Neural crest cell (in vitro differentiated cells): ENCODE results near the gene EVA1A. TPM values are rescaled to one million over a fixed set of nuclear protein-coding genes. Genes with fewer than 3 reads are reported as not detected.
"Not testable (repeated sequence)": the region's sequence is repeated elsewhere in the genome, so short reads cannot be mapped to it uniquely, and the experiment has no call there.

Source experiments
- DNase-seq: peaks from one replicate; pipeline ENCODE4 v3.0.0; 2021; ENCODE audit warnings: low read depth, mixed read lengths, low spot score
- H3K27ac Mint-ChIP-seq: one replicate; pipeline ENCODE4 v1.8.0; 2021; ENCODE audit warnings: mild to moderate bottlenecking, mixed read lengths; ENCODE audit not compliant: unreplicated experiment
- H3K27me3 Mint-ChIP-seq: 2 replicates; pipeline ENCODE4 v1.8.0; 2021; ENCODE audit warnings: low read depth, mild to moderate bottlenecking, mixed read lengths
- H3K36me3 Mint-ChIP-seq: 2 replicates; pipeline ENCODE4 v1.8.0; 2021; ENCODE audit warnings: low read depth, mild to moderate bottlenecking, mixed read lengths
- H3K4me1 Mint-ChIP-seq: 2 replicates; pipeline ENCODE4 v1.8.0; 2021; ENCODE audit warnings: mixed read lengths
- H3K4me3 Mint-ChIP-seq: one replicate; pipeline ENCODE4 v1.8.0; 2021; ENCODE audit warnings: mild to moderate bottlenecking, mixed read lengths
- H3K9me3 Mint-ChIP-seq: 2 replicates; pipeline ENCODE4 v1.8.0; 2021; ENCODE audit warnings: mixed read lengths
- total RNA-seq: library from RNA; stranded (reverse); gene quantifications from 2 replicates; pipeline ENCODE4 v1.2.1, GENCODE V29; 2021
- TF ChIP-seq, protein P1 (sequence below): fragments of 200-600 bp; sonication (generic); conservative IDR thresholded peaks from 2 replicates; pipeline ENCODE4 v1.5.0; 2021; ENCODE audit warnings: antibody characterized with exemption, mild to moderate bottlenecking

EVA1A gene
- total RNA-seq, 1 donor from 2014 or later = 3.8 TPM

DNA sequence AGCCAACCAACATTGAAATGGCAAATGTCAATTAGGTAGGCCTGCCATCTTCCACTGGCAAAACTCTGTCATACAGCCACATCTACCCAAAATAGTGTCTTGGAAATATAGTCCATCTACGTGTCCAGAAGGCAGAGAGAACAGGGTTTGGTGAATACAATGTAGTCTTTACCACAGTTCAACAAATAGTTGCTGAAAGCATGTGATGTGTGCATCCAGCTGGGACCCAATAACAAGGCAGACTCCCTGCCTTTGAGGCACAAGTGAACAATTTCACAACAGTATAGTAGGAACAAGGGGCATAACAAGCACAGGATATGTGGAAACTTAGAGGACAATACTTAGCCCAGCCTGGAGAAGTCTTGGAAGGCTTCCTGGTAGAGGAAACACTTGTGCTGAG, 72.6 kb downstream of the EVA1A start:
- DNase-seq = no peak
- no peak overlapping the region for H3K27ac Mint-ChIP-seq
- peaks cover under 1% of the 10 kb centered on the region for H3K36me3 Mint-ChIP-seq
- H3K4me3 Mint-ChIP-seq = no peak overlapping the region
- TF ChIP-seq, protein P1, sequence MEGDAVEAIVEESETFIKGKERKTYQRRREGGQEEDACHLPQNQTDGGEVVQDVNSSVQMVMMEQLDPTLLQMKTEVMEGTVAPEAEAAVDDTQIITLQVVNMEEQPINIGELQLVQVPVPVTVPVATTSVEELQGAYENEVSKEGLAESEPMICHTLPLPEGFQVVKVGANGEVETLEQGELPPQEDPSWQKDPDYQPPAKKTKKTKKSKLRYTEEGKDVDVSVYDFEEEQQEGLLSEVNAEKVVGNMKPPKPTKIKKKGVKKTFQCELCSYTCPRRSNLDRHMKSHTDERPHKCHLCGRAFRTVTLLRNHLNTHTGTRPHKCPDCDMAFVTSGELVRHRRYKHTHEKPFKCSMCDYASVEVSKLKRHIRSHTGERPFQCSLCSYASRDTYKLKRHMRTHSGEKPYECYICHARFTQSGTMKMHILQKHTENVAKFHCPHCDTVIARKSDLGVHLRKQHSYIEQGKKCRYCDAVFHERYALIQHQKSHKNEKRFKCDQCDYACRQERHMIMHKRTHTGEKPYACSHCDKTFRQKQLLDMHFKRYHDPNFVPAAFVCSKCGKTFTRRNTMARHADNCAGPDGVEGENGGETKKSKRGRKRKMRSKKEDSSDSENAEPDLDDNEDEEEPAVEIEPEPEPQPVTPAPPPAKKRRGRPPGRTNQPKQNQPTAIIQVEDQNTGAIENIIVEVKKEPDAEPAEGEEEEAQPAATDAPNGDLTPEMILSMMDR = no peak
- H3K4me1 Mint-ChIP-seq = peaks cover 9% of the 10 kb centered on the region
- no peaks in the 10 kb centered on the region for H3K27me3 Mint-ChIP-seq
- peaks cover 6% of the 10 kb centered on the region for H3K9me3 Mint-ChIP-seq

DNA sequence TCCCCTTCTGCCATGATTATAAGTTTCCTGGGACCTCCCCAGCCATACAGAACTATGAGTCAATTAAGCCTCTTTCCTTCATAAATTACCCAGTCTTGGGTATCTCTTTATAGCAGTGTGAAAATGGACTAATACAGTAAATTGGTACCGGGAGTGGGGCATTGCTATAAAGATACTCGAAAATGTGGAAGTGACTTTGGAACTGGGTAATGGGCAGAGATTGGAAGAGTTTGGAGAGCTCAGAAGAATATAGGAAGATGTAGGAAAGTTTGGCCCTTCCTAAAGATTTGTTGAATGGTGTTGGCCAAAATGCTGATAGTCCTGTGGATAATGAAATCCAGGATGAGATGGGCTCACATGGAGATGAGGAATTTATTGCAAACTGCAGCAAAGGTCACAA, 74.0 kb downstream of the EVA1A start:
- not testable (repeated sequence) for H3K27ac Mint-ChIP-seq, H3K9me3 Mint-ChIP-seq, H3K4me3 Mint-ChIP-seq, H3K36me3 Mint-ChIP-seq, H3K27me3 Mint-ChIP-seq, H3K4me1 Mint-ChIP-seq, DNase-seq

DNA sequence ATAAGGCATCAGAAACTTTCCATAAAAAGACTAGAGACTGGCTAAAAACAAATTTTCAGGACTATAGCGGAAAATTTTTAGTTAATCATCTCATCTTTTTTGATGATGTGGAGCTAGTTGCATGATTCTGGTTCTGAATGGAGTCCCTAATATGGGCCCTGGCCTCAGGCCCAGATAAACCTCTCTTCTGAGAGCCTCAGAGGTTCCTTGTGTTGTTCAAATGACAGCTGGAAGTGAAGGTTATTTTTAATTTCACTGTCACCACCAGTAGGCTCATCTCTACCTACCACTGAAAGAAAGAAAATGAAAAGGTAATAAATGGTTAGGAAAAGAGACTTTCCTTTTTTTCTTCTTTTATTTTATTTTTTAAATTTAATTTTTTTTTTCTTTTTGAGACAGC, 75.9 kb downstream of the EVA1A start:
- H3K4me1 Mint-ChIP-seq = peaks cover 4% of the 10 kb centered on the region
- no peaks in the 10 kb centered on the region for H3K36me3 Mint-ChIP-seq
- DNase-seq = no peak
- H3K27ac Mint-ChIP-seq = no peak overlapping the region
- TF ChIP-seq, protein P1 = no peak
- H3K4me3 Mint-ChIP-seq = no peak overlapping the region
- no peaks in the 10 kb centered on the region for H3K27me3 Mint-ChIP-seq
- H3K9me3 Mint-ChIP-seq = peaks cover 6% of the 10 kb centered on the region

DNA sequence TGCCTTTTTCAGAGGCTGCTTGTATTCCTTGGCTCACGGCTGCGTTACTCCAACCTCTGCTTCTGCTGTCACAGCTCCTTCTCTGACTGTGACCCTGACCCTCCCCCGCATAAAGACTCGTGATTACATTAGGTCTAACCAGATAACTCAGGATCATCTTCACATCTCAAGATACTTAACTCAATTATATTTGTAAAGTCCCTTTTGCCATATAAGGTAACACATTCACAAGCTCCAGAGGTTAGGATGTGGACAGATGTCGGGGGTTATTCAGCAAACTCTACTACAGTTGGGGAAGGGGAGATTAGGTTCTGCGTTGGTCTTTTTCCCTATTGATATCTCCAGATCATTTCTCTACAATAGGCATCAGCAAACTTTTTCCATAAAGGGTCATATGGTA, 76.9 kb downstream of the EVA1A start:
- no peaks in the 10 kb centered on the region for H3K36me3 Mint-ChIP-seq
- H3K4me3 Mint-ChIP-seq = no peak overlapping the region
- H3K27me3 Mint-ChIP-seq = no peaks in the 10 kb centered on the region
- TF ChIP-seq, protein P1 = no peak
- H3K27ac Mint-ChIP-seq = no peak overlapping the region
- peaks cover 6% of the 10 kb centered on the region for H3K9me3 Mint-ChIP-seq
- no peak for DNase-seq
- no peaks in the 10 kb centered on the region for H3K4me1 Mint-ChIP-seq

DNA sequence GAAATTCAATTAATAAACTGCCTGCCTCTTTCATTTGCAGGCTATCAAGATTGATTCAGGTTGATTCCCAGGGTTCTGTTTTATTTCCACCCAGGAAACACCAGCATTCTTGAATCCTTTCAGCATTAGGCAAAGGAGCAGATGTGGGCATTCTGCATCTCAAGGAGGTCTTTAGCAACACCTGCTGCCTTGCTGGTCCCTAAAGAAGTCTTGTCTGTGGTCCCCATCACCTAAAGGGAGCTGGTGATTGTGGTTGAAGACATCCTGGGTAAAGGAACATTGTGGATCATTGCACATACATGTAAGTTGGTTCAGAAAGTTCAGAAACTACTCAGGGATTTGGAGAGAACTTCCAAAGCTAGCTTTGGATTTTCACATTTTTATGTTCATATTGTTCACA, 78.3 kb downstream of the EVA1A start:
- H3K4me1 Mint-ChIP-seq = peaks cover 1% of the 10 kb centered on the region
- TF ChIP-seq, protein P1 = no peak
- no peak for DNase-seq

DNA sequence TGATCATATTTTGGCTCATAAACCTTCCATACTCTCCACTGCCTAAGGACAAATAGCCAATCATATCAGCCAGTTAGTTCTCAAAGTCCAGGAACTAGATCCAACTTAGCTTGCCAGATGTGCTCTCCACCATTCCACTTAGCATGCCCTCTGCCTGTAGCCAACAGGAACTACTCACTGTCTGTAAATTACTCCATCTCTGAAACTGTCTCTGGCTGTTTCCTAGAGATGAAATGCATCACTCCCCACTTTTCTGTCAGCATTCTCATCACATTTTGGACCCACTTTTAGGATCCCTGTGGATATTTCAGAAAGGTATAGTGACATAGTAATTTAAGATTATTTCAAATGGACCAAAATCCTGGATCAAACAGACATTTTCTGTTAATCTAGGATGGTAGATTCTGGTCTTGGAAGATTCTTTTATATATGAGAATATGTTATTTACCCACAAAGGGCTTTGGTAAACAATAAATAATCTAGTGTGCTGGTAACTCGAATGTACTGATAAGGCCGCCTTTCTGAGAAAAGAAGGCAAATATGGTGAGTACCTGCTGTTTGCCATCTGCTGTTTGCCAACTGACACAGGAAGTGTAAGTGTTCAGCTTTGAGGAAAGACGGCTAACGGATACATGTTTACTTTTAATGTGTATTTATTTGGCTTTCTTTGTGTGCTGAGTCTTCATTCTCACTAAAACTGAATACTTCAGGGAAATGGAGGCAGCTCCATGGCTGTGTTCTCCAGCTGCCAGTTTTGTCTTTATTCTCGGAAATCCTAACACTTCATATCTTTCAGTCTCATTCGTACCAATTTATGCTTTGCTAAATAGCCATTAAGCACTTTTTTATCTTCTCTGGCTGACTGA, 79.5 kb downstream of the EVA1A start:
- Mint-ChIP-seq H3K36me3 (no peaks in the 10 kb centered on the region), H3K27me3 (no peaks in the 10 kb centered on the region), H3K27ac (no peak overlapping the region), H3K4me1 (peaks cover 12% of the 10 kb centered on the region), H3K9me3 (peaks cover 3% of the 10 kb centered on the region), H3K4me3 (no peak overlapping the region)
- DNase-seq = no peak
- TF ChIP-seq, protein P1 = peak; percentile 50

More for the DNA sequence above, 78.3 kb downstream of the EVA1A start:
- Mint-ChIP-seq H3K9me3 (peaks cover 6% of the 10 kb centered on the region), H3K27me3 (no peaks in the 10 kb centered on the region), H3K36me3 (no peaks in the 10 kb centered on the region), H3K4me3 (no peak overlapping the region), H3K27ac (no peak overlapping the region)

DNA sequence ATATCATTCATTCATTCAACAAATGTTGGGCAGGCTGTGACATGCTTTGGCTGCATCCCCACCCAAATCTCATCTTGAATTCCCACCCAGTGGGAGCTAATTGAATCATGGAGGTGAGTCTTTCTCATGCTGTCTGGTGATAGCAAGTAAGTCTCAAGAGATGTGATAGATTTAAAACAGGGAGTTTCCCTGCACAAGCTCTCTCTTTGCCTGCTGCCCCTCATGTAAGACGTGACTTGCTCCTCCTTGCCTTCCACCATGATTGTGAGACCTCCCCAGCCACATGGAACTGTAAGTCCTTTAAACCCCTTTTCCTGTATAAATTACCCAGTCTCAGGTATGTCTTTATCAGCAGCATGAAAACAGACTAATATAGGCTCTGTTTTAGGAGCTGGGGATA, 83.0 kb downstream of the EVA1A start:
- not testable (repeated sequence) for H3K27ac Mint-ChIP-seq, H3K4me3 Mint-ChIP-seq, H3K27me3 Mint-ChIP-seq, H3K9me3 Mint-ChIP-seq, DNase-seq, H3K36me3 Mint-ChIP-seq
- peaks cover 13% of the 10 kb centered on the region for H3K4me1 Mint-ChIP-seq
